Skin of body (tissue), 2 donors: Measurements from ENCODE around the gene SBSN. TPM values are rescaled to one million over a fixed set of nuclear protein-coding genes. Genes with fewer than 3 reads are reported as not detected.

ENCODE experiments used
- DNase-seq: peaks from one replicate; lab custom pipeline; 2025; lab: John Stamatoyannopoulos, UW
- total RNA-seq: library from RNA; depleted of rRNA; stranded (reverse); fragments of >200 nt; gene quantifications from one replicate; pipeline ENCODE4 v1.2.3, GENCODE V29; 2014

The SBSN gene, protein sequence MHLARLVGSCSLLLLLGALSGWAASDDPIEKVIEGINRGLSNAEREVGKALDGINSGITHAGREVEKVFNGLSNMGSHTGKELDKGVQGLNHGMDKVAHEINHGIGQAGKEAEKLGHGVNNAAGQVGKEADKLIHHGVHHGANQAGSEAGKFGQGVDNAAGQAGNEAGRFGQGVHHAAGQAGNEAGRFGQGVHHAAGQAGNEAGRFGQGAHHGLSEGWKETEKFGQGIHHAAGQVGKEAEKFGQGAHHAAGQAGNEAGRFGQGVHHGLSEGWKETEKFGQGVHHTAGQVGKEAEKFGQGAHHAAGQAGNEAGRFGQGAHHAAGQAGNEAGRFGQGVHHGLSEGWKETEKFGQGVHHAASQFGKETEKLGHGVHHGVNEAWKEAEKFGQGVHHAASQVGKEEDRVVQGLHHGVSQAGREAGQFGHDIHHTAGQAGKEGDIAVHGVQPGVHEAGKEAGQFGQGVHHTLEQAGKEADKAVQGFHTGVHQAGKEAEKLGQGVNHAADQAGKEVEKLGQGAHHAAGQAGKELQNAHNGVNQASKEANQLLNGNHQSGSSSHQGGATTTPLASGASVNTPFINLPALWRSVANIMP
- 197 TPM for total RNA-seq

DNA sequence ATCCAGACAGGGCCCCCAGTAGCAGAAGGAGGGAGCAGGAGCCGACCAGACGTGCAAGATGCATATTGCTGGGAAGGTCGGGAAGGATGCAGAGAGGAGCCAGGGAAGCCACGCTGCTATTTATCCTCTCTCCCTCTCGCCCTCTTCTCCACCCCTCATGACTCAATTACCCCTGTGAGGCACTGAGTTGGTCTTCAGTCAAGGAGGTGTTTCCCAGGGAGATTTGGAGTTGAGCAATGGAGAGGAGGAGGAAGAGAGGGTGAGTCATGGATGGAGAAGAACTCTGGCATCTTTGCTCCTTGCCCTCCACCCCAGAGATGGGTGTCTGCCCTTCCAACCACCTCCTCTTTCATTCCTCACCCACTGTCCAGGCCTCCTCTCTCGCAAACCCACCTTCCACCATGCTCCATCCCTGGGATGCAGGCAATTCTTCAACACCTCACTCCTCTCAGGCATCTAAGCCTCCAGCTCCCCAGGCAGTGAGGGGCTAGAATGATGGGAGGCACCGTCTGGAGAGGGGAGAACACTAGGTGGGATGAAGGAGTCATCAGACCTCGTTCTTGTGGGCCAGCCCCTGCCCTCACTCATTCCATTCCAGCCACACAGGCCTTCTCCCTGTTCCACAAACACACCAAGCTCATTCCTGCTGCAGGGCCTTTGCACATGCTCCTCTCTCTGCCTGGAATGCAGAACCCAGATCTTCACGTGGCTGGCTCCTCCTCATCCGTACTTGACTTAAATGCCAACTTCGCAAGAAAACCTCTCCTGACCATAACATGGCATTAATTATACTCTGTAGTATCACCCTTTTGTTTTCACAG, at the start of gene SBSN:
Gene SBSN (minus strand): TSS at position 94 of the 821 bp plus-strand sequence. CDS start 30 bp downstream, at position 64.
- DNase-seq, result no peak

DNA sequence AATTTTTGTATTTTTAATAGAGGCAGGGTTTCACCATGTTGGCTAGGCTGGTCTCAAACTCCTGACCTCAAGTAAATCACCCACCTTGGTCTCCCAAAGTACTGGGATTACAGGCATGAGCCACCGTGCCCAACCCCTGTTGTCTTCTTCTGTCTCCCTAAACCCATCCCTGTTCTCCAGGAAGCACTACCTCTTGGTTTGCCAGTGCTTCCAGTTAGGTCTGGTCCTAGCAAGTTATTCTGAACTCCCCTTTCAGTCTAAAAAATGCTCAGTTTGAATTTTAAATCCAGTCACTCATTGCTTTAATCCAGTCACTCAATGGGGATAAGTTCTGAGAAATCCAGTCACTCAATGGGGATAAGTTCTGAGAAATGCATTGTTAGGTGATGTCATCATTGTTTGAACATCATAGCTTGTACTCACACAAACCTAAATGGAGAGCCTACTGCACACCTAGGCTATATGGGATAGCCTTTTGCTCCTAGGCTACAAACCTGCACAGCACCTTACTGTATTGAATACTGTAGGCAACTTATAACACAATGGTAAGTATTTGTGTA, 43.4 kb upstream of the SBSN start:
- DNase-seq, result no peak

DNA sequence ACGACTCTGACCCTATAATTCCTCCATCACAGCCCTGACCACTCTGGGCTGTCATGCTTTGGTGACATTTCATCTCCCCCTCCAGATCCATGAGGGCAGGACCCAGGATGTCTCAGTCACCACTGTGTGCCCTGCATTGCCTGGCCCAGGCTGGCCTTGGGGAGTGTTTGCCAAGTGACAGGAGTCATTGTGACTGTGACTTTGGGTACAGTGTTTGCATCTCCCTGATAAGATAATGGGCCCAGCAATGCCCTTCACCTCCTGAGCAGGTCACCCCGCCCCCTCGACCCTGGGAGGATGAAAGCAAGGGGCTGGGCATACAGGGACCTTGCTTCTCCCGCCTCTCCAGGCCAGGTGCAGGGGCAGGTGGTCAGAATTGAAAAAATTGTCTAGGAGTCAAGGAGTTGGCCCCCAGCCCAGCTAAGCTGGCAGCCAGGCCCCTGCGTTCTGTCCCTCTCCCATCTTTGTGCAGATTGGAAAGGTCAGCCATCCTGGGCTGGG, 41.2 kb upstream of the SBSN start:
- DNase-seq, result no peak

DNA sequence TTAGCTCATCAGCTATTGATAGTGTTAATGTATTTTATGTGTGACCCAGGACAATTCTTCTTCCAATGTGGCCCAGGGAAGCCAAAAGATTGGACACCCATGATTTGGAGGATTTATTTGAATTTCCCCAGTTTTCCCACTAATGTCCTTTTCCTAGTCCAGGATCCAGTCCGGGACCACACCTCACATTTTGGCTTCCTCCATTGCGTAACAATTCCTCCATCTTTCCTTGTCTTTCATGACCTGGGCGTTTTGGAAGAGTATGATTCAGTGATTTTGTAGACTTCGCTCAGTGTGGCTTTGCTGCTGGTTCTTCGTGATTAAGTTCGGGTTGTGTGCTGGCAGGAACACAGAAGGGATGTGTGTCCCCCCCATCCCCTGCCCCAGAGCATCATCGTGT, 38.6 kb upstream of the SBSN start:
- DNase-seq, result no peak

DNA sequence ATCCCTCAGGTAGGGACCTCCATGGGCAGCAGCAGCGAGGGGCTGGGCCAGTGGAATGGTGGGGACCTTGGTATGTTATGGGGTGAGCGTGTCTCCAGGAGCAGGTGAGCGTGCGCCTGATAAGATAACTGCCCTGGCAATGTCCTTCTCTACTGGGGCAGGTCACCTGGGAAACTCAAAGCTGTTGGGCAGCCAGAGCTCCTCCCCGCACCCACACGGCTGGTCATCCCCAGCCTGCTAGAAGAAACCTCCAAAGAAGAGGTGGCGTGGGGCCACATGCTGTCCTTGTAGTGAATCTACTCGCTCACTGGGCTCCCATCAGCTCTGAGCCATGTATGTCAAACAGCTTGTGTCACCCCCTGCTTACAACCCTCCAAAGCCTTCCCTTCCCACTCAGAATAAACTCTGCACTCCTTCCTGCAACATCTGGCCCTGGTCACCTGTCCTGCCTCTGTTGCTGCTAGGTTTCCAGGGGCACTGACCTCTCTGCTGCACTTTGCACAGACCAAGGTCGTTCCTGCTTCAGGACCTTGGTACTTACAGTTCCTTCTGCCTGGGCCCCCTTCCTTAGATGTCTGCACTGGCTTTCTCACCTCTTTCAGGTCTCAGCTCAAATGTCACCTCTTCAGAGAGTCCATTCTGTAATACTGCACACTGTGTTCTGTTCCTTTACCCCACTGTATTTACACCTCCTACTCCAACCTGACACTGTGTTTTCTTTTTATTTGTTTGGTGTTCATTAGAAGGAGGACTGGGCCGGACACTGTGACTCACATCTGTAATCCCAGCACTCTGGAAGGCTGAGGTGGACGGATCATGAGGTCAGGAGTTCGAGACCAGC, 37.1 kb upstream of the SBSN start:
- no peak for DNase-seq

DNA sequence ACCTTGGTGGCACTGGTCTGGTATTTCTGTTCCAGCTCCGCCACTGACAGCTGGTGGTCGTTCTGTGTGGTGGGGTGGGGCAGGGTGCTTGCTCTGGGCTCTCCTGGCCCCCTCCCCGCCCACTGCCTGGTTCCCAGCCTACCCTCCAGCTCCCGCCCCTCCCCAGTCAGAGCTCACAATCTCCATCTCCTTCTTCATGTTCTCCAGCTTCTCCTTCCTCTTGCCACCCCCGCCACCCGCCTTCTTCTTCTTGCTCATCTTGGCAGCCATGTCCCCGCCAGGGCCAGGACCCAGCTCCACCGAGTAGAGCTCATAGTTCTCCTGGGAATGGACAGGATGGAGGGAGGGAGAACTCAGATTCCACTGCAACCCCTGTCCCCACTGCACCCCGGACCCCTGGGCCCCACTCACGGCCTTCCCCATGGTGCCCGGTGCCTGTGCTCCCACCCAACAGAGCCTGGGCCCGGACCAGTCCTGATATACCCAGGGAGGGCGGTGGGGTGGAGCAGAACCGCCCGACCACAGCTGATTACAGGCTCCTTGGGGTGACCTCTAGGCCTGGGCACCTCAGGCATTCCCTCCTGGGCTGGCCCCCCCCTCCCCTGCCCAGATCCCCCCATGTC, 35.2 kb upstream of the SBSN start, which contains the start of gene ATP4A:
Gene ATP4A (minus strand): TSS at position 452 of the 623 bp plus-strand sequence. CDS start 29 bp downstream, at position 423.
- no peak for DNase-seq

DNA sequence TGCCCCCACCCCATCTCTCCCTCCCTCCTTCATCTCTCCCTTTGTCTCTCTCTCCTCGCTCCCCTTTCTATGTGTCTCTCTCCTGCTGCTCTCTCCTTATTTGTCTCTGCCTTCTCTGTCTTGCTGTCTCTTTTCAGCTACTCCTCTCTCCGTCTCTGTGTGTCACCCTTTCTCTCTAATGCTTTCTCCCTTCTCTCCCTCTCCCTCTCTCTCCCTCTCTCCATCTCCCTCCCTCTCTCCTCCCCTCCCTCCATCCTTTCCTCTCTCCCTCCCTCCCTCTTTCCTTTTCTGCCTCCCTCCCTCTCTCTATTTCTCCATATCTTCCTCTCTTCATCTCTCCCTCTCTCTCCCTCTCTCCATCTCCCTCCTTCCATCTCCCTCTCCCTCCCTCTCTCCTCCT, 34.7 kb upstream of the SBSN start:
- DNase-seq, result no peak

DNA sequence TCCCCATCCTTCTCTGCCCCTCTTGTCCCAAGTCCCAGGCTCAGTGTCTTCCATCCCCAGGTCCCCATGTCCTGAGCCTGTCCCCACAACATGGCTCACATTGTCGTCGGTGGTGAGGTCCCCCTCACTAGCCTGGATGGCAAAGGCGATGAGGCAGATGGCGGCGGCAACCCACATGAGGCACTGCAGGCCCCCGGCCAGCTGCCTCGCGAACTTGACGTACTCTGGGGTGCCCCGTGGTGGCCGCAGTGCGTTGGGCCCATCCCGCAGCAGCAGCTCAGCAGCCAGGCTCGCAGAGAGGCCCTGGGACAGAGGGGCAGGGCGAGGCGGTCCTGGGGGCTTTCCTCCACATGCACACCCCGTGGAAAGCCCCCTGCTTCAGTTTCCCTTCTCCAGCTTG, 34.2 kb upstream of the SBSN start:
- no peak for DNase-seq

DNA sequence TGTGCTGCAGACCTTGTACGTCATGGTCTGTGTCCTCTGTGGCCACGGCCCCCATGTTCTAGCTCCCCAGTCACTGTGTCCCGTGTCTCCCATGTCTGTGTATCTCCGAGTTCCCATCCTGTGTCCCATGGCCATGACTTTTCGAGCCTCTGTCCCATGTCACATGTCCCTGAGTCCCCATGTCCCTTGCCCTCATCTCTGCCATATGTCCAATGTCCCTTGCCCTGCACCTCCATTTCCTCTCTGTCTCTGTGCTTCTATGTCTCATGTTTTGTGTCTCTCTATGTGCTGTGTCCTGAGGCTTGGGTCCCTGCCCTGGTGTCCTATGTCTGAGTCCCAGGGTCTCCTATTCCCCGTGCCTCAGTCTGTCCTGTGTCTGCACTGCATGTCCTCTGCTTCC, 33.3 kb upstream of the SBSN start:
- DNase-seq, result no peak

DNA sequence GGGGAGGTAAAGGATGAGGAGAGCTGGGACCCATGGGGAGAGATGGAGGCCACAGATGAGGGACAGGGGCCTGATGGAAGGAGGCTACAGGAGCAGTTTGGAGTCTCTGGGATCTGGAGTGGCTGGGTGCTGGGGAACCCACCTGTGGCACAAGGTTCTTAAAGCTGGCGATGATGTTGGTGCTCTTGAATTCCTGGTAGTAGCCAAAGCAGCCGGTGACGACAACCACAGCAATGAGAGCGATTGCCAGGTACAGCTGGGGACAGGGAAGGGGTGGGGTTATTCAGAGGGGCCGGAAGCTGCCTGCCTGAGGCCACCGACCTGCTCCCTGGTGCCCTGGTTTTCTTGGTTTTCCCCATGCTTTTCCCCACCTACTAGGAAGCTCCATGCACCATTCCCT, 32.6 kb upstream of the SBSN start:
- no peak for DNase-seq

DNA sequence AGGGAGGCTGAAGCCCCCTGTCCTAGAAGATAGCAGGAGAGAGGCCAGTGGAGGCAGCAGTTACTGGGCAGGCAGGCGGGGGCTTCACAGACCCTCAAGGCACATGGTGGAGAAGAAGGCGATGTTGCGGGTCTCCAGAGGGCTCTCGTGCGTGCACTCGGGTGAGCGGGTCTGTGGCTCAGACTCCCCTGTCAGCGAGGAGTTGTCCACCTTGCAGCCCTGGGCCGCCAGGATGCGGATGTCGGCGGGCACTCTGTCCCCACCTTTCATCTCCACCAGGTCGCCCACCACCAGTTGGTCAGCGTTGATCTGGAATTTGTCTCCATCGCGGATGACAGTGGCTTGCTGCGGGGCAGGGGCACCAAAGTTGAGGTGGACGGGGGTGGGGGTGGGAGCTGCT, 32.2 kb upstream of the SBSN start:
- no peak for DNase-seq

DNA sequence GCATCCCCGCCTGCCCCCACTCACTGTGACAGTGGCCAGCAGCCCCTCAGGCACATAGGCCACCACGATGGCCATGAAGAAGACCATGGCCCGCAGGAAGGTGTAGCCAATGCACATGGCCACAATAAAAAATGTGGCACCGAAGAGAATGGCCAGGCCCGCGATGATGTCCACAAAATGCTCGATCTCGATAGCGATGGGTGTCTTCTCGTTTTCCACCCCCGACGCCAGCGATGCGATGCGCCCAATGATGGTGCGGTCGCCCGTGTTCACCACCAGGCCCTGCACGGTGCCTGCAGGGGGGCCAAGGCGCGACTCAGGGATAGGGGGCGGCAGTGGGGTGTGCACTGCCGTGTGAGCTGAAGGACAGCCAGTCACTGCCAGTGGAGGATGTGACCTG, 31.7 kb upstream of the SBSN start:
- no peak for DNase-seq

DNA sequence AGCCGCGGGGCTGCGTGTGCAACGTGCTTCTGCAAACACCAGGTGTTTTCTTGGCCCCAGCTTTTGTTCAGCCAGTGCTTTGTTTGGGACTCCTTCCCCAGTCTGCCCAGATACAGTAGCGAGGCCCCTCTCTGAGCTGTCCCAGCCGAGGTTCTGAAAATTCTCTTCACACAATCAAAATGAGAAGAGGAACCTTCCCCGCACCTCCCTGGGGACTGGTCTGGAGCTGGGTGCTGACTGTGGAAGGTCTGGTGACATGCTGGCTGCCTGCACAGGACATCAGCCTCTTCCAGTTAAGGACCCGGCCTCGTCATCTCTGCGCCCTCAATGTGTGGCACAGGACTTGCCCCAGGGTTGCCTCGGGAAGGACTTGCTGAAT, 31.2 kb upstream of the SBSN start:
- DNase-seq, result no peak

DNA sequence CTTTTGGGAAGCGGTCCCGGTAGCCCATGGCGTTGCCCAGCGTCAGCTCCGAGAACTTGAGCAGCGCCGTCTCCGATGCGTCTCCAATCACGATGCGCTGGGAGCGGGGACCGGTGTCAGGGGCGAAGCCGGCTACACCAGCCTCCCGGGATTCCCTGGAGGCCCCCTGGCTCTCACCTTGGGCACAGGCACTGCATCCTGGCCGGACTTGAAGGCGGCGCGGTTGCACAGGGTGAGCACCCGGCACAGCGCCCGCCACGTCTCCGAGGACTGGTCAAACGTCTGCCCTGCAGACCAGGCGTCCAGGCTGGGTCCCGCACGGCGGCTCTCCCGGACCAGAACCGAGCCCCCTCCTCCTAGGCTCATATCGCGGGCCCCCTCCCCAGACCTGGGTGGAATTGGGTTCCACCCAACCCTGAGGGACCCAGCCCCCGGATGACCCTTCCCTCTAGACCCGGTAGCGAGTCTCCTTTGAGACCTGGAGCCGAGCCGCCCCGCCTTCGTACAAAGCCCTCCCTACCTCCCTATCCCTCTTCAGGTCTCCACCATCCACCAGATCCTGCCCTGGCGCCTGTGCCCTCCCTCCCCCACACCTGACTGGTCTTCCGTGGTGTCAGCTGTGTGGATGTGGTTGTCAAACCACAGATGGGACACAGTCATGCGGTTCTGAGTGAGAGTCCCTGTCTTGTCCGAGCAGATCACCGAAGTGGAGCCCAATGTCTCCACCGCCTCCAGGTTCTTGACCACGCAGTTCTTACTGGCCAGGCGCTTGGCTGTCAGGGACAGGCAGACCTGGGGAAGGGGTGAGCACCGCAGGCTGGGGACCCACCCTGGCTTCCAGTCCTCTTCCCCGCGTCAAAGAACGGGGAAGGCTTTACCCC, 30.5 kb upstream of the SBSN start:
- DNase-seq, result no peak

DNA sequence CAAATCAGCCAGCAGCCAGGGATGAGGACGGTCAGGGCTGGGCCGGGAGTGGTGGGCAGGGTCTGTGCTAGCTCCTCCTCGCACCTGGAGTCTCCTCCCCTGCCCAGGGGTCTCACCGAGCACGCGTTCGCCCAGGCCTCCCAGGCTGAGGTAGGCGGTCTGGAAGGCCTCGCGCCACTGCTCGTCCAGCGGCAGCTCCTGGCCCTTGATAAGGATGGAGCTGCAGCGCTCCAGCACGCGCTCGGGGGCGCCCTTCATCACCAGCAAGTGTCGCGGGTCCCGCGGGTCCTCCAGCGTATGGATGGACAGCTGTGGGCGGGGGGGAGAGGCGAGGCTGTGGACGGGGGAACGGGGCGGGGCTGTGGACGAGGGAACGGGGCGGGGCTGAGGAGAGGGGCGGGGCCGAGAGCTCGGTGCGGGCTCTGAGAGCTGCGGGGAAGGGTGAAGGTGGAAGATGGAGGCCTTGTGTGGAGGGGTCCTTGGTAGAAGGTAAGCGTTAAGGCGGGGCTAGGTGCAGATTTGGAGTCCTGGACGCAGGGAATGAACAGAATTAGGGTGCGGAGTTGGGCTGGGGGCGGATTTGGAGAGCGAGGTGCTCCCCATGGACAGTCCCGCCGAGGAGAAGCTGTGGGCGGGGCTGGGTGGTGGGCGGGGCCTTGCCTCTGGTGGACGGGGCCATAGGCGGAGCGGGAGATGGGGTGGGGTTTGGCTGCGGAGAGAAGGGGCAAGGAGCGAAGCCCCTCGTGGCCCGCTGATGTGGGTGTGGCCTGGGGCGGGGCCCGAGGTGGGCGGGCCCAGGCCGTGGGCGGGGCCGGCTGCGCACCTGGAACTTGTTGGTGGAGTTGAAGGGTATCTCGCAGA, 29.7 kb upstream of the SBSN start:
- DNase-seq, result no peak

DNA sequence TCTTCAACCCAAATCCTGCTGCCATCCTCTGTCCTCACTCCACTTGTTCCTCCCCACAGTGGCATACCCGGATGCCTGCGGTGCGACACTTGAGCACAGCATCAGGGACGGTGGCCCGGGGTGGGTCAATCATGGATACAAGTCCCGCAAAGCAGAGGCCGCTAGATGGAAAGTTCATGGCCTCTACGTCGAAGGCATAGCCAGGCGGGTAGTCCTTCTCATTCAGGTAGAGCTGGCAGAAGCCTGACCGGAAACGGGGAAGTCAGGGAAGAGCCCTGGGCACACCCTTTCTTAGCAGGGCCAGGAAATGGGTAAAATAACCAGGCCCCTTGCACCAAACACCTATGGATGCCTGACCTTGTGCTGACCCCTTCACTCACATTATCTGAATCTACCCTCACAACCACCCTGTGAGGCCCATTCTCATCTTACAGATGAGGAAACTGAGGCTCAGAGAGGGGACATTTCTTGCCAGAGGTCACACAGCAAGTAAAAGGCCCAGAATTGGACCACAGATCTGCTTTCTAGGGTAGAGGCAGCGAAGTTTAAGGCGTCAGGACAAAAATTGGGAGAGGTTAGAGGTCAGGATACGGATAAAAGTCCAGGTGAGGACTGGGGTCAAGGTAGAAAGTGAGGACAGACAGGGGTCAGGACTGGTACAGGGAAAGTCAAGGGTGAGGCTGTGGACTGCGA, 28.9 kb upstream of the SBSN start:
- no peak for DNase-seq

DNA sequence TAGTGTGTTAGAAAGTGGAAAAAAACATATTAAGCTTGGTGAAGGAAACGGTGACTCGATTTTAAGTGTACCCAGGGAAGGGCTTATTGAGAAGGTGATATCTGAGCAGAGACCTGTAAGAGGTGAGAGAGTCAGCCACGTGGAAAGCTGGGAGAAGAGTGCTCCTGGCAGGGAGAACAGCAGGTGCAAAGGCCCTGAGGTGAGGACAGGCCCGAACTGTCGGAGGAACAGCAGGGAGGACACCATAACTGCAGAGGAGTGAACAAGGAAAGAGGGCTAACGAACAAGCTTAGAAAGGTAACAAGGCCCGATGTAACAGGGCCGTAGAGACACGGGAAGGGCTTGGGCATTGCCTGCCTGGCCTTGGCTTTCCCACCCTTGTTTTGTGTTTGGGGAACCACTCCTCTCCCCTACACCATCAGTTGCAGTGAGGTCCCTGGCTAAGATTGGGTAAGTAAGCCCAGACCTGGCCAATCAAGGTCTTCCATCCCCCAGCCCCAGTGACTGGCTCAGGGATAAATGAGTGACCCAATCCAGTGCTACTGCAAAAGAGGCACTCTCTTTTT, 28.0 kb upstream of the SBSN start:
- DNase-seq, result no peak
